ENCODE data around the gene SNX30.

The SNX30 gene

GRCh38 chr9:112861155-112861554 lies 110.6 kb downstream of the SNX30 start:
- no peak for DNase-seq

GRCh38 chr9:112861638-112862555 lies 111.3 kb downstream of the SNX30 start:
- no peak for DNase-seq

- no peak for DNase-seq
Measured at GRCh38 chr9:112863214-112863613, 112.7 kb downstream of the SNX30 start.

GRCh38 chr9:112863746-112864145 lies 113.2 kb downstream of the SNX30 start:
- no peak for DNase-seq

- no peak for DNase-seq
Measured at GRCh38 chr9:112864403-112864802, 113.8 kb downstream of the SNX30 start.

- no peak for DNase-seq
Measured at GRCh38 chr9:112864982-112865381, 114.4 kb downstream of the SNX30 start.

- DNase-seq: no peak
Measured at GRCh38 chr9:112866662-112867274, 116.2 kb downstream of the SNX30 start.

- DNase-seq: peak; percentile 57
Measured at GRCh38 chr9:112867275-112867991, 116.9 kb downstream of the SNX30 start.

GRCh38 chr9:112868461-112868860 lies 117.9 kb downstream of the SNX30 start:
- no peak for DNase-seq

GRCh38 chr9:112869041-112869529 lies 118.5 kb downstream of the SNX30 start:
- no peak for DNase-seq

- no peak for DNase-seq
Measured at GRCh38 chr9:112869917-112870316, 119.4 kb downstream of the SNX30 start.

GRCh38 chr9:112870556-112870955 lies 120.0 kb downstream of the SNX30 start:
- no peak for DNase-seq

- no peak for DNase-seq
Measured at GRCh38 chr9:112872019-112872418, 121.5 kb downstream of the SNX30 start.

- DNase-seq: no peak
Measured at GRCh38 chr9:112873773-112874405, 123.3 kb downstream of the SNX30 start.

- no peak for DNase-seq
Measured at GRCh38 chr9:112878752-112879151, 128.2 kb downstream of the SNX30 start.

- DNase-seq: no peak
Measured at GRCh38 chr9:112880650-112881049, 130.1 kb downstream of the SNX30 start.

- no peak for DNase-seq
Measured at GRCh38 chr9:112881331-112881730, 130.8 kb downstream of the SNX30 start.

- no peak for DNase-seq
Measured at GRCh38 chr9:112884101-112884500, 133.5 kb downstream of the SNX30 start.

- DNase-seq: no peak
Measured at GRCh38 chr9:112884721-112885120, 134.2 kb downstream of the SNX30 start.

GRCh38 chr9:112885324-112885723 lies 134.8 kb downstream of the SNX30 start:
- no peak for DNase-seq

- no peak for DNase-seq
Measured at GRCh38 chr9:112886351-112886750, 135.8 kb downstream of the SNX30 start.

GRCh38 chr9:112887381-112887780 lies 136.8 kb downstream of the SNX30 start:
- DNase-seq: no peak
